Ecto neural progenitor cell (in vitro differentiated cells): ENCODE data around the gene CEBPB.
"Not testable (repeated sequence)": the region's sequence is repeated elsewhere in the genome, so short reads cannot be mapped to it uniquely, and the experiment has no call there.

Source experiments
- DNase-seq: peaks from one replicate; pipeline ENCODE4 v3.0.0-alpha.2; 2018; ENCODE audit warnings: low spot score

Gene CEBPB

DNA sequence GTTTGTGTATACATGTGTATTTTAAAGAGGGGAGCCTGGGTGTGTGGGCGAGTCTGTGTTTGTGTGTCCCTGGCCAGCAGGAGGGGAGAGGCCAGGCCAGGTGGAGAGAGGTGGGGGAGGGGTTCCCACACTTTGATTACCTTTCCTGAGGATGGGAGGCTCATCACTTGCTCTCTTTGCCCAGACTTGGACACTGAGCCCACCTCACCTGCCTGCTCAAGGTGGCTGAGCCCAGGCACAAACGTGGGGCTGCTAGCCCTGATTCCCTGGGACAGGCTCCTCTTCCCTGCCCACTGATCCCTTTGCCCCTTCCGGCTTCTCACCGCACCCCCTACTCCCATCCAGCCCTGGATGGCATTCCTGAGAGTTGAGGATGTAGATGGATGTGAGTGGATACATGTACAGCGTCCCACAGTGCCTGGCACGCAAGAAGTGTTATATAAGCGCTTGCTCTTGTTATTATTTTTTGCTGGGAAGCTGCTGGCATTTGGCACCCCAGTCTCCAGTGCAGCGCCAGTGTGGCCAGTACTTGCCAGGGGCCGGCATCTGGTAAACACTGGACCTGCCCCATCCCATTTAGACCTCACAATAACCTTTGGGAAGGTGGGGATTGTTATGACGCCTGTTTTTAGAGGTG, 2.7 kb downstream of the CEBPB start:
- DNase-seq: no peak

DNA sequence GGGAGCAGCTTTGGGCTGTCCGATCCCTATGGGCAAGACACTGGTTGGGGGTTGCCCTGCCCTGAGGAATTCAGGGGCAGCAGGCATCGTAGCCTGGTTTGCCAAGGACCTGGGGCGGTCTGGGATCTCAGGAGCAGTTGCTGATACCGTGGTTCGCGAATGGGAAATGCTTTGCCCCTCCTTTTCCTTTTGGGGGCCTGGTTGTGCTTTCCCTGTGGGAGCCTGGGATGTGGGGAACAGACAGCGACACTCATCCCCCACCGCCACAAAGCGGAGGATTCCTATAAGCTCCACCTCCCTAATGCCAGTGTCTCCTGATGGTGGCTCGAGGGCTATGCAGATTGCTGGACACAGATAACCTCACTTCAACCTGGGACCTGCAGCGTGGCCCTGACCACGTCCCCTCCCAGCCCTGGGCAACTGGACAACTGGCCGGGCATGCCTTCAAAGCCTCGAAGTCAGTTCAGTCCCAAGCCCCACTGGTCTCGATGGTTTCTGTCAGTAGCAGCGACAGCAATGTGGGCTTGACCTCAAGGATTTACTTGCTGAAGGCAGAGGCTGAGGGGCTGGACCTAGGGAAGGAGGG, 3.3 kb downstream of the CEBPB start:
- no peak for DNase-seq

DNA sequence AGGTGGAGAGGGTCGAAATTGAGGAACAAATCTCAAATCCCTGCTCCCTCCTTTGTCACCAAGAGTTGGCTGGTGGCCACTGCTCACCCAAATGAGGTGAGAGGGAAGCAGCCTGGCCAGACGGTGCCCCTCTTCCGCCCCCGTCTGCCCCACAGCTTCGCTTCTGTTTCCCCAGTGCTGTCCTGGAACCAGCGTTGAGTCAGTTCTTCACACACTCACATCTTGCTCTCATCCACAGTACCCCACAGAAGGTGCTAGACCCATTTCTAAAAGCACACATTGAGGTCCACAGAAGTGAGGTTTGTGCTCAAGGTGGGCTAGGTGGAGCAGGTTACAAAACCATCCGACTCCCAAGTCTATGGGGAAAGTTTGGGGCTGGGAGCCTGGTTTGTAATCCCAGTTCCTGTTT, 3.8 kb downstream of the CEBPB start:
- DNase-seq: no peak

DNA sequence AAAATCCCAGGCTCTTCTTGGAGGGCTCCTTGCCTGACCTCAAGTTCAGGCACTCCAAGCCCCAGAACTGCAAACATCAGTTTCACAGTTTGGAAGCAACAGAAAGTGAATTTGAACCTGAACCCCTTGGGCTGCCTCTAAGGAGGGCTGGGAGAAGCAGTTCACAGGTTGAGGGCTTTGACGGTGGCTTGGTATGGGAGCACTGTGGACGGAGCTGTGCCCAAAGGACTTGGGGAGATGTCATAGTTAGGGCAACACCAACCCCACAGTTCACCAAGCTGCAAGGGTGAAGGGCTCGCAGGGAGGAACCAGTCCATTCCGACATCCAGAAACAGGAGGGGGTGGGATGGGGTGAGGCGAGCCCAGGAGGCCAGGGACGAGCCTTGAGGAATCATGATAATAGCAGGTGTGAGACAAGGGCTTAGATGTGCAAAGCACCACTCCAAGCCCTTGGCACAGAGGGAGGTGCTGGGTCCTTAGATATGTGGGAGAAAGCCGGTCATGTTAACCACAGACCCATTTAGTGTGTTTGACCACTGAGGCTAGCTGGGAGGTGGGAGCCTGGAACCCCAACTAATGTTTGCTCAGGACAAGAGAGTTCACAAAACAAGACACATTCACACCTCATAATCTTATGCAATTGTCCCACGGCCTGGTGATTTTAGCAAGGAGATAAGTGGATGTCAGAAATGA, 4.3 kb downstream of the CEBPB start:
- no peak for DNase-seq

DNA sequence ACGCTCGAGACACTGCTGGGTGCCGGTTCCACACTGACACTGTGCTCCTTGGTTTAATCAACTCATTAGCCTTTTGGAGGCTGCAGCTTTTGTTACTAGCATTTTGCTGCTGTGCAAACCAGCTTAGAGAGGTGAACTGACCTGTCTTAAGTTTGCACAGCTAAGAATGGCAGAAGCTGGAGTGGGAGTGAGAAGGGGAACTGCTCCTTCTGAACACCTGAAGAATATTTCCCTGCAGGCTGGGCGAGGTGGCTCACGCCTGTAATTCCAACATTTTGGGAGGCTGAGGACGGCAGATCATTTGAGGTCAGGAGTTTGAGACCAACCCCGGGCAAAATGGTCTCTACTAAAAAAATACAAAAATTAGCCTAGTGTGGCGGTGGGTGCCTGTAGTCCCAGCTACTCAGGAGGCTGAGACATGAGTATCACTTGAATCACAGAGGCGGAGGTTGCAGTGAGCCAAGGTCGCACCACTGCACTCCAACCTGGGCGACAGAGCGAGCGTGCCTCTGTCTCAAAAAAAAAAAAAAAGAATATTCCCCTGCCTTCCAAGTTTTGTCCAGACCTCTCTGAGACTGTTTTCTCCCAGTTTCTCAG, 5.0 kb downstream of the CEBPB start:
- no peak for DNase-seq

DNA sequence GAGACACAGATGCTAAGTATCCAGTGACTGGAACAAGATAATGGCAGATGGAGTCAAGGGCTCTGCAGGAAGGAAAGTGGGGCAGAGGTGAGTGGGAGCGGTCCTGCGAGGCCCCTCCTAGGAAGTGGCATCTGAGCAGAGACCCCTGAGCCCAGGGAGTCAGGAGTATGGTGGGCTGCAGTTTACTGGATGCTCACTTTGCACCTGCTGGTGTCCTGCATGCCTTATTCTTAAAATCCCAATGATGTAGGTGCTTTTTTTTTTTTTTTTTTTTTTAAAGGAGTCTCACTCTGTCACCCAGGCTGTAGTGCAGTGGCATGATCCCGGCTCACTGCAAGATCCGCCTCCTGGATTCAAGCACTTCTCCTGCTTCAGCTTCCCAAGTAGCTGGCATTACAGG, 5.6 kb downstream of the CEBPB start:
- no peak for DNase-seq

DNA sequence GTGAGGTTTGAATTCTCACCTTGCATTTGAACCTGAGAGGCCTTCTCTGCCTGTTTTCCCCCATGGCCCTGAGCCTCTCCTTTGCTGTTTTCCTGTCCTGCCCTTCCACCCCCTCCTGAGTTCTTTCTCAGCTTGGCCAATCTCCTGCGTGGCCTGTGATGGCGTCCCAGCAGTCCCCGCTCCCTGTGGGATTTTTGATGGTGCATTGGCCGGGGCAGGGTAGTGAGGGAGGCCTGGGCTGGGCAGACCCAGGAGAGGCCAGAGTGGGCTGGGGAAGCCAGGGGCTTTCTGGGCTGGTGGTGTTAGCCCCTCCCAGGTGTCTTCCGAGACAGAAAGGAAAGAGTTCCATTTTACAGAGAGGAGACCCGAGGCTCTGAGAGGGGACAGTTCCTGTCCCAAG, 6.3 kb downstream of the CEBPB start:
- no peak for DNase-seq

DNA sequence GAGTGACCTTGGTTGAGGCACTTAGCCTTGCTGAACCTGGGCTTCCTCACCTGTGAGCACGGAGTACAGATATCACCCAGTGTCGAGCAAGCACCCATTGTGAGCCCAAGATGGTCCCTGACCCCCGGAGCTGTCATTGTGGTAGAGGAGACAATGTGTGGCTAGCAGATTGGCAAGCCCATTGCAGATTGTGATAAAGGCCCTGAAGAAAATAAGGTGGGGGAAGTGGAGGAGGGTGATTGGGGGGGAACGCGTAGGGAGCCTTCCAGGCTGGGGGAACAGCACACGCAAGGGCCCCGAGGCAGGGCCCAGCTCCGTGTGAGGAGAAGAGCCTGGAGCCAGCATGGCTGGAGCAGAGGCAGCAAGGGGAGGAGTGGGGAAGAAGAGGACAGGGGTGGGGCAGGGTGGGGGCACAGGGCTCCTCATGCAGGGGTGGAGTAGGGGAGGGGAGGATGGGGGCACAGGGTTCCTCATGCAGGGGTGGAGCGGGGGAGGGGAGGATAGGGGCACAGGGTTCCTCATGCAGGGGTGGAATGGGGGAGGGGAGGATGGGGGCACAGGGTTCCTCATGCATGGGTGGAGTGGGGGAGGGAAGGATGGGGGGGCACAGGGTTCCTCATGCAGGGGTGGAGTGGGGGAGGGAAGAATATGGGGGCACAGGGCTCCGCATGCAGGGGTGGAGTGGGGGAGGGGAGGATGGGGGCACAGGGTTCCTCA, 7.0 kb downstream of the CEBPB start:
- DNase-seq: no peak

DNA sequence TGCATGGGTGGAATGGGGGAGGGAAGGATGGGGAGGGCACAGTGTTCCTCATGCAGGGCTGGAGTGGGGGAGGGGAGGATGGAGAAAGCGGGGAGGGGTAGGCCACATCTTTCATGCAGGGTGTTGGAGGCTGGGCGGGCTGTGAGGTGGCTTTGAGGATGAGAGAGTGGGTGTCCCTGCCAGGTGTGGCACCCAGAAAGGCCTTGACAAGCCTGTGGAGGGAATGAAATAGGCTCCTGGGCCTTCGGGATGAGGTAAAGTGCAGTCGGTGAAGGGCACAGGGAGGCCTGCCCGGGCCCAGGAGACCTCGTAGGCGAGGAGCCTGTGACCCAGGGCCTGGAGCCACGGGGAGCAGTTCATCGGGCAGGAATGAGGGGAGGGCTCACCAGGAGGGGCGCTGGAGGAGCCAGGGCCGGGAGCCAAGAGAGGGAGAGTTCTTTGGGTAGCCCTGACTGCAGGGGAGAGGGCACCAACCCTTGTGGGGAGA, 7.6 kb downstream of the CEBPB start:
- no peak for DNase-seq

DNA sequence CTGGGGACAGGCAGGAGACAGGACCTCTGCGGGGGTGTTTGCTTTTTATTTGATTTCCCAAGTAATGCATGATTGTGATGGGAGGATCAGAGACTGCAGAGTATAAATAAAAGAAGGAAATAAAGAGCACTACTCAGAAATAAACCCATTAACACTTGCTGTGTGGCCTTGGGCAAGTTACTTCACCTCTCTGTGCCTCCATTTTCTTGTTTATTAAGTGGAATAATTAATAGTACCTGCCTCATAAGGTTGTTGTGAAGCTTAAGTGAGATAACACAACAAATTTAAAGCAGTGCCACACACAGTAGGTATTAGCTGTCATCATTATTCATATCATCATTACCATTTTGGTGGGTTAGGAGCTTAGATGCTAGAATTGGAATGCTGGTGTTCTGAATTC, 8.1 kb downstream of the CEBPB start:
- DNase-seq: no peak

DNA sequence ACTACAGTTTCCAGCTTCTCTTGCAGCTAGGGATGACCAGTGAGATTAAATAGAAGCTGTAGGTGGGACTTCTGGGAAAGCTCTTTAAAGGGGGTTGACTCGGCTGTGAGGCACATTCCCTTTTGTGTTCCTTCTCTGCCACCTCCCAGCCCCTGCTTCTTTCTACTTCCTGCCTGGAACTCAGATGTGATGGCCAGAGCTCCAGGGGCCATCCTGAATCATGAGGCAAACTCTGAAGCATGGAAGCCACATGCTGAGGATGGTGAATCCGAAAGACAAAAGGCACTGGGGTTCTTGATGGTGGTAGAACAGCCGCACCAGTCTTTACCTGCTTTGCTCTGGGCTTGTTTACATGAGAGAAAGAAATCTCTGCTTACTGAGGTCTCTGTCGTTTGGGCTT, 9.1 kb downstream of the CEBPB start:
- DNase-seq: no peak

DNA sequence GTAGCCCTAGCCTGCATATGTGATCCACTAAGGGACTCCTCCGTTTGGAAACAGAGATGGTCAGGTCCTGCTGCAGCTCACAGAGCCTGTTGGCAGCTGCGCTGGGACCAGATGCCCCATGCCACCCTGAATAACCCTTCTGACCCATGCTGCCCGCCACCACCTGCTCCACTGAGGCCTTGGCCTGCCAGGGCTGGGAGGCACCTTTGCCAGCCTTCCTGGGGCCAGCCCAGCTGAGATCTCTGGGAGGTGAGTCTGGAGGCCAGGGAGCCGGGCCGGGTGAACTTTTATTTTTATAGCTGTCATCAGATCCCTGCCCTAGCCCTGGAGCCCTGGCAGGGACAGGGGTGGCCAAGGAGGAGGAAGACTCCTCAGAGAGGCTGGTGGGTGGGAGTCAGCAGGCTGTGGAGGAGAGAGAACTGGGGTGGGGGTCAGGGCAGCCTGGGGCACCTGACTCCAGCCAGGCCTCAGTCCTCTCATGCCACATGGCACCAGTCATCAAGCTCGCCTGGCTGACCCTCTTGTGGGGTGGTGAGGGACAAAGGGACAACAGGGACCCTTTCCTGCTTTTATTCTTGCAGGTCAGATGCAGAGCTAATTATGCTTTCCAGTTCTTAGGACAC, 10.0 kb downstream of the CEBPB start:
- no peak for DNase-seq

DNA sequence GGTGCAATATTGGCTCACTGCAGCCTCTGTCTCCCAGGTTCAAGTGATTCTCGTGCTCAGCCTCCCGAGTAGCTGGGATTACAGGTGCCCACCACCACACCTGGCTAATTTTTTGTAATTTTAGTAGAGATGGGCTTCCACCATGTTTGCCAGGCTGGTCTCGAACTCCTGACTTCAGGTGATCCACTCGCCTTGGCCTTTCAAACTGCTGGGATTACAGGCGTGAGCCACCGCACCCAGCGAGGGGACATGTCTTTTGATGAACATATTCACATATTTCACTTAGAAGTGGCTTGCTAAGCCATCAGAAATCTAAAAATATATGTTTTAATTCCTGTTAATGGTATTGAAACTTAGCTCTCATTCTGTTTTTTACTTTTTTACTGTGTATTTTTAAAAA, 11.1 kb downstream of the CEBPB start:
- DNase-seq: not testable (repeated sequence)

DNA sequence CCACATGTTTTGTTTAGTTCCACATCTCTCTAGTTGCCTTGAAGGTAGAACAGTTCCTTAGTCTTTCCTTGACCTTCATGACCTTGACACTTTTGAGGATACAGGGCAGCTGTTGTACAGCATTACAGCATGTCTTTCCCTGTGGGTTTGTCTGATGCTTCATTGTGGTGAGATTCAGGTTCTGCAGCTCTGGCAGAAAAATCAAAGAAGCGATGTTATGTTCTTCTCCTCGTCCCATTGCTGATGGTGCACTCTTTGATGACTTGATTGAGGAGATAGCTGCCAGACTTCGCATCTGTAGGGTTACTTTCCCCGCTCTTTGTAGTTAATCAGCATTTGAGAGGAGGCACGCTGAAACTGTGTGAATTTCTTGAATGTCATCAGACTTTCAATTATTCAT, 12.0 kb downstream of the CEBPB start:
- DNase-seq: no peak

DNA sequence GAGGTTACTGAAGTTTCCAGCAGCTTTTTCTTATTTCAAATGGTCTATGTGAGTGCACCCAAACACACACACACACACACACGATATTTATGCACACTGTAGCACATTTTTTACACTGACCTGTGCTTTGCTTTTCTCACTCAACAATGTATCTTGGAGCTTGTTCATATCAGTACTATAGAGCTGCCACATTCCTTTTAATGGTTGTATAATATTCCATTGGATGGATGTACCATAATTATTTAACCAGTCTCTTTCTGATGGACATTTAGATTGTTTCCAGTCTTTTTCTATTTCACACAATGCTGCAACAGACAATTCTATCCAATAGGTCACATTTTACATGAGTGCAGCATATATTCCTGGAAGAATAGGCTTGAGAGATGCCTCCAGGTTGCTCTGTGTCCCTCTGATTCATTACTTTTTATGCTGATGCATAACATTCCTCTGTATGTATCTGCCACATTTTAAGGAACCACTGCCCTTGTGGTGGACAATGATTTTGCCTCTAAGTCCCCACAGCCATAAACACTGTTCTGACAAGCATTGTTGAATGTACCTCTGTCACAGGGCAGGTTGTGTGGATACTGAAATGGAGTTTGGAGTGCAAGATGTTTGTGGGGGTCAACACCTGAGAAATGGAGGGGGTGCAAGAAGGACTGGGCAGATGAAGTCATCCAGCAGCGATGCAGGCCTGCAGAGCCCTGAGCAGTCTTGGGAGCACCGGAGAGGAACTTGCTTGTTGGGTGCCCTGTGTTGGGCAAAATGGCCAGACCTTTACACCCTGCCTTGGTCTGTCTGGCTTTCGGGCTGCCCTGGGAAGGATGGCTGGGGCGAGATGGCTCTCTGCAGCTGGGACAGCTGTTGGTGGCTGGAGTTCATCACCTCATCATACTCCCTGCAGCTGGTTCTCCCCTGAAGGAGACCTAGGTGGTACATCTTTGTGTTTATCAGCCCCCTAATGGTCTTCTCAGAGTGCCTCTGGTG, 13.6 kb downstream of the CEBPB start:
- DNase-seq: no peak

DNA sequence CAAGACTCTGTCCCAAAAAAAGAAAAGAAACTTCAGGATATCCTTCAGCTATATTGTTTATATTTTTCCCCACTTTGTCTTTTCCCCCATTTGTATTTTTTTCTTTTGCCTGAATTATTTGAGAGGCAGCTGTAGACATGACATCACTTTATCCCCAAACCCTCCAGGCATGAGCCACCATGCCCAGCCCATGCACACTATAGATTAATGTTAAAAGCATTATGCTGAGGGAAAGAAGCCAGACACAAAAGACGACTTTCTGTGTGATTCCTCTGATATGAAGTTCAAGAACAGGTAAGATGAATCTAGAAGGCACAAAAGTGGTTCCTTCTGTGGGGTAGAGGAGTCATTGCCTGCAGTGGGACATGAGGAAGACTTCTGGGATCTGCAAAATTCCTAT, 16.4 kb downstream of the CEBPB start:
- no peak for DNase-seq

DNA sequence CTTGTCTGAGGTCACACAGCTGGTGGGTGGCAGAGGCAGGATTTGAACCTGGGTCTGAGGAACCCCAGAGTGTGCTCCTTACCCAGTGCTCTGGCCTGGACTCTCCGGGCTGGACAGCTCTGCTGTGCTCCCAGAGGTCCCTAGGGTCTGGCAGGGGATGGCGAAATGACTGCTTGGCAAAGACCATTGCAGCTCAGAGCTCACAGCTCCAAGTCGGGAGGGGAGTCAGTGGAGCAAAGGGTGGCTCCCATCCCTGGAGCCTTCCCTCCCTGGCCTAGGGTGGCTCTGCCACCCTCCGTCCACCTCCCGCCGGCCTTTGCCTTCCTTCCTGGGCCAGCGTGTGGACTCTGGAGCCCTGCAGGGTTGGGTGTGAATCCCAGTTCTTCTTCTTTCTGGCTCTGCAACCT, 17.5 kb downstream of the CEBPB start:
- no peak for DNase-seq

DNA sequence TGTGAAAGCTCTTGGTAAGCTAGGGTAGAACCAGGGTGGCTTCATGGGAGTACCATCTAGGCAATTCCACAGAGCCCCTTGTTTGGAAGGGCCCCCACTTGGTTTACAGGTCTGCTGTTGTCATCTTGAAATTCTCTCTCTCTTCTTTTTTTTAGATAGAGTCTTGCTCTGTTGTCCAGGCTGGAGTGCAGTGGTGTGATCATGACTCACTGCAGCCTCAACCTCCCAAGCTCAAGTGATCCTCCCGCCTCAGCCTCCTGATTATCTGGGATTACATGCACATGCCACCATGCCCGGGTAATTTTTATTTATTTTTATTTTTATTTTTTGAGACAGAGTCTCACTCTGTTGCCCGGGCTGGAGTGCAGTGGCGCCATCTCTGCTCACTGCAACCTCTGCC, 18.2 kb downstream of the CEBPB start:
- DNase-seq: not testable (repeated sequence)

DNA sequence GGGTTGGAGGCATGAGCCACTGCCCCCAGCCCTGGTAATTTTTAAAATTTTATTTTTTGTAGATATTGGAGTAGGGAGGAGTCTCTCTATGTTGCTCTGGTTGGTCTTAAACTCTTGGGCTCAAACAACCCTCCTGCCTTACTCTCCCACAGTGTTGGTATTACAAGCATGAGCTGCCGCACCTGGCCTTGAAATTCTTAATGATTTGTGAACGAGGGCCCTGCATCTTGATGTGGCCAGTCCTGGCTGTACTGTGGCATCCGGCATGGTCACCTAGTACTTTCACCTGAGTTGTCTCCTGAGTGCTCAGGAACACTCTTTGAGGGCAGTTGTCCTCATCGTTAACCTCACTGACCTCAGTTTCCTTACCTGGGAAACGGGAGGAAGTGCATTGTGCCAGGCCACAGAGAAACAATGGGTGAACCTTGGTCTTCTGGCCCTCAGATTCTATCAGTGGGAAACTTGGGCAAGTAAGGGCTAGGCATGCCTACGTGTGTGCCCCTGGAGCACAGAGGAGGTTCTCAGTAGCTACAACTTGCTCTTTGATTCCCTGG, 19.5 kb downstream of the CEBPB start:
- no peak for DNase-seq

DNA sequence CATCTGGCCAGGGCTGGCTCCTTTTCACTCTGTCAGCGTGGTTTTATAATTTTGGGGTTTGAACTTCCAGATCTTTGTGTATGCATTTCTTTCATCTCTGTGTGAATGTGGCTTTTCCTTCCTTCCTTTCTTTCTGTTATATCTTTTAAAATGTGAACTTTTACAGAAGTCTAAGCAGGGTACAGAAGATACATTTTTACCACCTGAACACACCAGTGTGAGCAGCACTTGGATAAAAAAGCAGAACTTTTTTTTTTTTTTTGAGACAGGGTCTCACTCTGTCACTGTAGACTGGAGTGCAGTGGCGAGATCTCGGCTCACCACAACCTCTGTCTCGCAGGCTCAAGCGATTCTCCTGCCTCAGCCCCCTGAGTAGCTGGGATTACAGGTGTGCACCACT, 20.5 kb downstream of the CEBPB start:
- DNase-seq: no peak
